Measurements from ENCODE around the gene WDR19. TPM values are rescaled to one million over a fixed set of nuclear protein-coding genes. Genes with fewer than 3 reads are reported as not detected.
A peak's percentile ranks its signal among the peaks of the same experiment; 100 is the strongest.

Gene WDR19
- total RNA-seq, 1 donor from 2014 or later, result 24.8 TPM

DNA sequence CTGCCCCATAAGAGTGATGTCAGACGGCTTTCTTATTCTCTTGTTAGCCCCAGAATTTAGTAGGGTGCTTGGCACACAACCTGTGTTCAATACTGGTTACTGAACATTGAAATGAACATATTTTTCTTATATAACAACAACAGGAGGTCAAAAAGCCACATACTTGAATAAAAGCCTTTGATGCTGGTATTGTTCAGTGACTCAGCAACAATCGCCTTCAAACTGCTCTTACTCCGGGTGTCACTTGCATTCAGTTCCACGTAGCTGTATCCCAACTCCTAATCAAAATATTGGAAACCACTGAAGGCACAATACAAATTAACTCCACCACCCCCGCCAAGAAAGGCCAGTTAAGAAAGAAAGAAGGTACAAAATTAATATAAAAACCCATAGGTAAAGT lies 122.3 kb downstream of the WDR19 start:
- H3K36me3 ChIP-seq (ENCODE audit: control insufficient read depth, insufficient read depth, low read length), result peaks cover 3% of the 10 kb centered on the region
- no peak for DNase-seq (ENCODE audit: low read depth)
- no peak overlapping the region for H3K4me3 ChIP-seq (ENCODE audit: low read depth, low read length)
- no peaks in the 10 kb centered on the region for H3K27me3 ChIP-seq (ENCODE audit: control insufficient read depth, insufficient read depth, low read length)
- TF ChIP-seq, protein P1, sequence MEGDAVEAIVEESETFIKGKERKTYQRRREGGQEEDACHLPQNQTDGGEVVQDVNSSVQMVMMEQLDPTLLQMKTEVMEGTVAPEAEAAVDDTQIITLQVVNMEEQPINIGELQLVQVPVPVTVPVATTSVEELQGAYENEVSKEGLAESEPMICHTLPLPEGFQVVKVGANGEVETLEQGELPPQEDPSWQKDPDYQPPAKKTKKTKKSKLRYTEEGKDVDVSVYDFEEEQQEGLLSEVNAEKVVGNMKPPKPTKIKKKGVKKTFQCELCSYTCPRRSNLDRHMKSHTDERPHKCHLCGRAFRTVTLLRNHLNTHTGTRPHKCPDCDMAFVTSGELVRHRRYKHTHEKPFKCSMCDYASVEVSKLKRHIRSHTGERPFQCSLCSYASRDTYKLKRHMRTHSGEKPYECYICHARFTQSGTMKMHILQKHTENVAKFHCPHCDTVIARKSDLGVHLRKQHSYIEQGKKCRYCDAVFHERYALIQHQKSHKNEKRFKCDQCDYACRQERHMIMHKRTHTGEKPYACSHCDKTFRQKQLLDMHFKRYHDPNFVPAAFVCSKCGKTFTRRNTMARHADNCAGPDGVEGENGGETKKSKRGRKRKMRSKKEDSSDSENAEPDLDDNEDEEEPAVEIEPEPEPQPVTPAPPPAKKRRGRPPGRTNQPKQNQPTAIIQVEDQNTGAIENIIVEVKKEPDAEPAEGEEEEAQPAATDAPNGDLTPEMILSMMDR (IDR thresholded peaks at IDR 0.05; ENCODE audit: insufficient read depth, low read length, poor library complexity, severe bottlenecking), result no peak

DNA sequence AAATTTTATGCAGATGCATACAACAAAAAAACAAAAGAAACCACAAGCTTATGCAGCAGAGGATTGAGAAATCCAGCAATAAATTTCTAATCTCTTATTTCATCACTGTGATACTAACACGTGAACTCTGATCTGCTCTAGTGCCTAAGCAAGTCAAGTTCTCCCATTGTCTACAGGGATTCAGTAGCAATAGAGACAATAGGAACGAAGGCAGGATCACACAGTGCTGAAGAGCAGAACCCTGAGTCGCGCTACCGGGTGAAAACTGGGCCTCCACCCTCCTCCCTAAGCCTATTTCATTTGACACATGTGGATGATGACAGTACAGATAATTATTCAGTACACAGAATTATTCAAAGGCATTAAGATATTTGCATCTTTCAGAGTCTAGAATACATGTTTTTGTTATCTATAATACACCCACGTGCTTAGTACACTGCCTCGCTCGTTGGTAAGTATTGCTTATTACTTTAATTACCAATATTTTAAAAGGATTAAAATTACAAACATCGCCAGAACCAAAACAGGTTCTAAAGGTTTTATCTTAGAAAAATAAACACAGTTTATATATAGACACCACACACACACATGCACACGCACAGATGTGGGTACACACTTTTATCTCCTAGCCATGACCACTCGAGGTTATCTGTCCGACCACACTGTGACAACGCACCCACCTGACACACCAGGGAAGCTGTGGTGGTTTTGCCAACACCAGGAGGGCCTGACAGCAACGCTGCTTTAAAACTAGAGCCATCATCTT lies 123.8 kb downstream of the WDR19 start:
- peaks cover 3% of the 10 kb centered on the region for H3K36me3 ChIP-seq (ENCODE audit: control insufficient read depth, insufficient read depth, low read length)

DNA sequence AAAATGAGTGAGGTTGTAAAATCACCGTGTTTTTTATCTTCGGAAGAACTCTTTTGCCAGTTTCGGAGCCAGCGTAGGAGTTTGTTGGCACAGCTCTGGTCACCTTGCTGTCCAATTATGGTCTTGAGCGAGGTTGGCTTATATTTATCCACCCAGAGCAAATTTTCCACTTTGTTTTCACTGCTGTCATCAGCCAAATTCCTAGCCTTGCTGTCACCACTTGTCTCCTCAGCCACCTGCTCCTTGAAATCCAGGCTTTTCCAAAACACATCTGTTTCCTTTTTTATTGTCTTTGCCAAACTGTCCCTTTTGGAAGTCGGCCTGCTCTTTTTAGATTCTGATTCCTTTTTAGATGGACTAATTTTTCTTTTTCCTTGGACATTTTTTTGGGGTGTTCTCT lies 126.3 kb downstream of the WDR19 start:
- TF ChIP-seq, protein P1 (IDR thresholded peaks at IDR 0.05; ENCODE audit: insufficient read depth, low read length, poor library complexity, severe bottlenecking), result no peak
- DNase-seq (ENCODE audit: low read depth), result no peak
- Histone ChIP-seq H3K4me3 (ENCODE audit: low read depth, low read length) (no peak overlapping the region), H3K36me3 (ENCODE audit: control insufficient read depth, insufficient read depth, low read length) (peaks cover 1% of the 10 kb centered on the region), H3K27me3 (ENCODE audit: control insufficient read depth, insufficient read depth, low read length) (no peaks in the 10 kb centered on the region)

More for the DNA sequence above, 123.8 kb downstream of the WDR19 start:
- TF ChIP-seq, protein P1 (IDR thresholded peaks at IDR 0.05; ENCODE audit: insufficient read depth, low read length, poor library complexity, severe bottlenecking), result no peak
- Histone ChIP-seq H3K4me3 (ENCODE audit: low read depth, low read length) (no peak overlapping the region), H3K27me3 (ENCODE audit: control insufficient read depth, insufficient read depth, low read length) (no peaks in the 10 kb centered on the region)
- DNase-seq (ENCODE audit: low read depth), result no peak

DNA sequence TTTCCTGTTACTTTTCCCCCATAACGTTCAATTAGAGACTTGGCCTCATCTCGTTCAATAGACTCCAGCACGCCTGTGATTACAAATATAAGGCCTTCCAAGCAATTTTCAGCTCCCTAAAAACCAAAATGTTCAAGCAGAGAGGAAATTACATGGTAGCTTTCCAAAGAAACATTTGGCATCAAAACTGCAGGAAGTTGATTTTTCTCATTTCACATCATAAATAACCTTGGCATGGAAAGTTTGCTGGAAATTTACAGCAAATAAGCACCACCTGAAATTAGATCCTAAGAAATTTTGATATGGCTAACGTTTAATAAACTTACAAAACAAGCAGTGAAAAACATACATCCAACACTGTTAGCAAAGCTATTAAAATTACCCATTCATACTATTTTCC lies 130.5 kb downstream of the WDR19 start:
- Histone ChIP-seq H3K36me3 (ENCODE audit: control insufficient read depth, insufficient read depth, low read length) (no peaks in the 10 kb centered on the region), H3K4me3 (ENCODE audit: low read depth, low read length) (no peak overlapping the region)
- TF ChIP-seq, protein P1 (IDR thresholded peaks at IDR 0.05; ENCODE audit: insufficient read depth, low read length, poor library complexity, severe bottlenecking), result no peak

DNA sequence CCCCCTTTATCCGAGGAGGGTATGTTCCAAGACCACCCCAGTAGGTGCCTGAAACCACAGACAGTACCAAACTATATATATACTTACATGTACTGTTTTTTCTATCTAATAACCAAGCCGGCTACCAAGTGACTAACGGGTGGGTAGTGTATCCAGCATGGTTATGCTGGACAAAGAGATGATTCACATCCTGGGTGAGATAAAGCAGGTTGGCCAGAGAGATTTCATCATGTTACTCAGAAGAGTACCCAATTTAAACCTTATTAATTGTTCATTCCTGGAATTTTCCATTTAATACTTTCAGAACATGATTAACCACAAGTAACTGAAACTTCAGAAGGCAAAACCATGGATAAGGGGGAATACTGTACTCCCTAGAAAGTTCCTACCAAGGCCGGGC lies 137.3 kb downstream of the WDR19 start:
- TF ChIP-seq, protein P1 (IDR thresholded peaks at IDR 0.05; ENCODE audit: insufficient read depth, low read length, poor library complexity, severe bottlenecking), result no peak
- no peak overlapping the region for H3K4me3 ChIP-seq (ENCODE audit: low read depth, low read length)
- DNase-seq (ENCODE audit: low read depth), result peak; percentile 85
- H3K36me3 ChIP-seq (ENCODE audit: control insufficient read depth, insufficient read depth, low read length), result no peaks in the 10 kb centered on the region
- no peaks in the 10 kb centered on the region for H3K27me3 ChIP-seq (ENCODE audit: control insufficient read depth, insufficient read depth, low read length)

More for the DNA sequence above, 130.5 kb downstream of the WDR19 start:
- DNase-seq (ENCODE audit: low read depth), result no peak
- H3K27me3 ChIP-seq (ENCODE audit: control insufficient read depth, insufficient read depth, low read length), result no peaks in the 10 kb centered on the region

All from kidney epithelial cell (primary cell).